HG03103 (cell line): ENCODE data around the gene P3H3.

Experiments used
- ATAC-seq: cut with Tn5 transposase; IDR thresholded peaks from one replicate; pipeline ENCODE4 v1.9.1; 2021; ENCODE audit warnings: low read depth; ENCODE audit not compliant: unreplicated experiment

P3H3 gene

GRCh38 chr12:6825398-6826124, 2.6 kb upstream of the P3H3 start:
- no peak for ATAC-seq

- ATAC-seq, result no peak
These were observed 2.0 kb upstream of the P3H3 start for GRCh38 chr12:6826125-6826733.

- ATAC-seq, result no peak
These were observed 1.3 kb upstream of the P3H3 start for GRCh38 chr12:6826734-6827436.

GRCh38 chr12:6827437-6827911, 733 bp upstream of the P3H3 start:
- ATAC-seq, result no peak

GRCh38 chr12:6828781-6829535, 751 bp downstream of the P3H3 start:
- ATAC-seq, result no peak

GRCh38 chr12:6829536-6830220, 1.5 kb downstream of the P3H3 start:
- ATAC-seq, result no peak

GRCh38 chr12:6830286-6830890, 2.2 kb downstream of the P3H3 start:
- ATAC-seq, result no peak

GRCh38 chr12:6830999-6831398, 2.8 kb downstream of the P3H3 start:
- ATAC-seq, result no peak

- no peak for ATAC-seq
These were observed 3.3 kb downstream of the P3H3 start for GRCh38 chr12:6831450-6831995.

GRCh38 chr12:6832125-6832524, 3.9 kb downstream of the P3H3 start:
- no peak for ATAC-seq

- no peak for ATAC-seq
These were observed 5.1 kb downstream of the P3H3 start for GRCh38 chr12:6833189-6833890.

- ATAC-seq, result no peak
These were observed 6.0 kb downstream of the P3H3 start for GRCh38 chr12:6834254-6834653.

- ATAC-seq, result no peak
These were observed 6.7 kb downstream of the P3H3 start for GRCh38 chr12:6834873-6835272.

- ATAC-seq, result no peak
These were observed 8.6 kb downstream of the P3H3 start for GRCh38 chr12:6836851-6837250.

- ATAC-seq, result no peak
These were observed 9.3 kb downstream of the P3H3 start for GRCh38 chr12:6837370-6838060.

- no peak for ATAC-seq
These were observed 10.6 kb downstream of the P3H3 start for GRCh38 chr12:6838854-6839253.

GRCh38 chr12:6839482-6840201, 11.4 kb downstream of the P3H3 start:
- ATAC-seq, result peak; percentile 73

GRCh38 chr12:6840330-6840729, 12.1 kb downstream of the P3H3 start:
- ATAC-seq, result no peak
